K562 (cell line): ENCODE data around the gene THSD8. TPM values are rescaled to one million over a fixed set of nuclear protein-coding genes. Genes with fewer than 3 reads are reported as not detected.

Source experiments
- CCNT2 ChIP-seq: IDR thresholded peaks from 2 replicates; pipeline ENCODE4 v1.6.1; 2011; ENCODE audit warnings: borderline replicate concordance, low read depth, mild to moderate bottlenecking, moderate library complexity, mixed read lengths, low read length; ENCODE audit not compliant: insufficient read length; ENCODE audit errors: extremely low read depth
- HSF4 ChIP-seq: fragments of 250-450 bp; sonication (Bioruptor Pico); IDR thresholded peaks from 2 replicates; pipeline ENCODE4 v2.1.2; 2022; ENCODE audit warnings: mild to moderate bottlenecking, moderate library complexity, borderline replicate concordance
- KAT8 ChIP-seq: fragments of 450-650 bp; IDR thresholded peaks from 2 replicates; pipeline ENCODE4 v1.6.1; 2016; ENCODE audit warnings: low read depth, mild to moderate bottlenecking
- MTA1 ChIP-seq: fragments of 450-650 bp; IDR thresholded peaks from 2 replicates; pipeline ENCODE4 v1.6.1; 2017; ENCODE audit warnings: borderline replicate concordance
- MTA3 ChIP-seq: fragments of 450-650 bp; formaldehyde crosslinking; IDR thresholded peaks from 2 replicates; pipeline ENCODE4 v1.6.1; 2017; ENCODE audit warnings: mild to moderate bottlenecking, borderline replicate concordance
- NRF1 ChIP-seq, 2 experiments: fragments of 450-650 bp; IDR thresholded peaks in 1 of 2; conservative IDR thresholded peaks in 1 of 2; 2 replicates each; pipeline ENCODE4 v1.6.1; 2014; ENCODE audit warnings: mild to moderate bottlenecking in 2 of 2
- POLR2AphosphoS5 ChIP-seq: IDR thresholded peaks from 2 replicates; pipeline ENCODE4 v1.6.1; 2011; ENCODE audit warnings: mild to moderate bottlenecking, low read depth, low read length, moderate library complexity; ENCODE audit not compliant: control insufficient read depth, insufficient read depth
- POLR3A ChIP-seq: IDR thresholded peaks from 2 replicates; pipeline ENCODE4 v1.6.1; 2011; ENCODE audit warnings: borderline replicate concordance, mild to moderate bottlenecking, moderate library complexity; ENCODE audit not compliant: insufficient read length, insufficient read depth; ENCODE audit errors: extremely low read depth
- SIN3B ChIP-seq: fragments of 450-650 bp; IDR thresholded peaks from 2 replicates; pipeline ENCODE4 v1.6.1; 2017; ENCODE audit warnings: low read depth, mild to moderate bottlenecking, moderate library complexity
- TAF9B ChIP-seq: fragments of 450-650 bp; IDR thresholded peaks from 2 replicates; pipeline ENCODE4 v1.6.1; 2018; ENCODE audit warnings: mild to moderate bottlenecking; ENCODE audit not compliant: partially characterized antibody
- TAL1 ChIP-seq: fragments of 450-650 bp; IDR thresholded peaks from 2 replicates; pipeline ENCODE4 v1.6.1; 2016; ENCODE audit warnings: mild to moderate bottlenecking
- TEAD4 ChIP-seq, 2 experiments: sonication (generic) in 1 of 2; formaldehyde crosslinking in 1 of 2; IDR thresholded peaks; 2 replicates each; pipeline versions ENCODE4 v1.6.1 to v1.8.0; 2012 to 2022; ENCODE audit warnings: borderline replicate concordance in 1 of 2, inconsistent platforms in 1 of 2, low read length in 1 of 2, mild to moderate bottlenecking in 1 of 2, missing genetic modification reagents in 1 of 2
- ZFP1 ChIP-seq: fragments of 450-650 bp; formaldehyde crosslinking; IDR thresholded peaks from 2 replicates; pipeline ENCODE4 v1.4.0; 2020; ENCODE audit warnings: mild to moderate bottlenecking, mixed read lengths
- ZNF232 ChIP-seq: sonication (generic); formaldehyde crosslinking; IDR thresholded peaks from 2 replicates; pipeline ENCODE4 v1.8.0; 2022; ENCODE audit warnings: mild to moderate bottlenecking, missing genetic modification reagents
- ZNF431 ChIP-seq: sonication (generic); formaldehyde crosslinking; IDR thresholded peaks from 2 replicates; pipeline ENCODE4 v1.8.0; 2022; ENCODE audit warnings: mild to moderate bottlenecking, missing genetic modification reagents
- ZNF699 ChIP-seq: fragments of 250-450 bp; sonication (Bioruptor Pico); IDR thresholded peaks from 2 replicates; pipeline ENCODE4 v1.8.0; 2021; ENCODE audit warnings: mild to moderate bottlenecking, moderate library complexity; ENCODE audit not compliant: insufficient replicate concordance
- polyA plus RNA-seq, 8 experiments: library from polyadenylated mRNA; depleted of rRNA in 4 of 8; stranded (reverse) in 5 of 8; unstranded in 3 of 8; fragments of >200 nt; fragmentation: Nextera tagmentation in 2 of 8; fragmentation: Illumina TruSeq in 1 of 8; extraction: Ambion mirVana in 2 of 8; extraction: Trizol in 1 of 8; gene quantifications; 2 replicates each; pipeline versions ENCODE4 v1.2.1 to v1.2.3, GENCODE V29; 2011 to 2014; ENCODE audit warnings: inconsistent platforms in 1 of 8, missing spikeins in 1 of 8
- total RNA-seq, 7 experiments: library from RNA; depleted of rRNA in 6 of 7; stranded (reverse); fragments of >200 nt in 6 of 7; fragmentation: Illumina TruSeq in 2 of 7; extraction: Trizol in 2 of 7; gene quantifications; 2 replicates each; pipeline versions ENCODE4 v1.2.1 to v1.2.3, GENCODE V29; 2011 to 2021; ENCODE audit warnings: low replicate concordance in 1 of 7
- TF ChIP-seq, protein P1 (sequence below): fragments of 450-650 bp; formaldehyde crosslinking; IDR thresholded peaks from 2 replicates; pipeline ENCODE4 v1.4.0; 2020; ENCODE audit warnings: mild to moderate bottlenecking, moderate library complexity
- TF ChIP-seq, protein P2 (sequence below), 3 experiments: IDR thresholded peaks in 2 of 3; conservative IDR thresholded peaks in 1 of 3; 2 replicates each; pipeline ENCODE4 v1.5.1; 2011 to 2012; ENCODE audit warnings: low read length in 3 of 3, mild to moderate bottlenecking in 3 of 3, control low read depth in 2 of 3, improper control_type of control experiment in 1 of 3, inconsistent platforms in 1 of 3, low read depth in 1 of 3, mixed read lengths in 1 of 3, moderate library complexity in 1 of 3; ENCODE audit not compliant: insufficient read depth in 2 of 3
- TF ChIP-seq, protein P3 (sequence below): fragments of 450-650 bp; conservative IDR thresholded peaks from 2 replicates; pipeline ENCODE4 v1.6.1; 2016; ENCODE audit warnings: missing genetic modification characterization, low read depth, mild to moderate bottlenecking, control low read depth, missing compliant biosample characterization
- TF ChIP-seq, protein P4 (sequence below): fragments of 250-450 bp; sonication (Bioruptor Pico); IDR thresholded peaks from 2 replicates; pipeline ENCODE4 v1.9.0; 2021; ENCODE audit warnings: mild to moderate bottlenecking, inconsistent platforms

The THSD8 gene
- total and polyA plus RNA-seq, 9 of the 15 experiments (the other 6 are each of a cell fraction or from before 2014, with no cell fraction given): 8.4 to 42.4 (median 19.9) TPM; not detected in 2

DNA sequence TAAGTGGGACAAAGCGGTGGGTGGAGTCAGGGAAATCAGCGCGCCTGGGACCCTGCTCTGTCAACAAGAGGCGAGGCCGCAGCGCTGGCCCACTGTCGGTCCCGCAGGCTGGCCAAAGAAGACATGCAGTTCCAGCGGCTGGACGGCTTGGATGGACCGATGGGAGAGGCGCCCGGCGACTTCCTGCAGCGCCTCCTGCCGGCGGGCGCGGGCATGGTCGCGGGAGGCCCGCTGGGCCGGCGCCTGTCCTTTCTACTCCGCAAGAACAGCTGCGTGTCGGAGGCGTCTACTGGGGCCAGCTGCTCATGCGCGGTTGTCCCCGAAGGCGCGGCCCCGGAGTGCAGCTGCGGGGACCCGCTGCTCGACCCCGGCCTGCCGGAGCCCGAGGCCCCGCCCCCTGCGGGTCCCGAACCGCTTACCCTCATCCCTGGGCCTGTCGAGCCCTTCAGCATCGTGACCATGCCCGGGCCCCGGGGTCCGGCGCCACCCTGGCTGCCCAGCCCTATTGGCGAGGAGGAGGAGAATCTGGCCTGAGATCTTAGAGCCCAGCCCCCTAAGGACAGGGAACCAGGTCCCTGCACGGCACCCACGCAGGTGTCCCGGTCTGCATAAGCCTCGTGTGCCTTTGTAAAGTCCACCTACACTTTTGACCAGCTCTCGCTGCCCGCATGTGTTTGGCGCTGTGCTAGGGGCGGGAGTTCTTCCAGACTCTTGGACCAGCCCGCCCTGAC, 44.2 kb upstream of the THSD8 start (continued):
- TF ChIP-seq TAF9B: no peak
- no peak for TF ChIP-seq ZNF431 (CRISPR knock-in tag)
- no peak for TF ChIP-seq HSF4 (CRISPR knock-in tag)
- TF ChIP-seq, protein P1, sequence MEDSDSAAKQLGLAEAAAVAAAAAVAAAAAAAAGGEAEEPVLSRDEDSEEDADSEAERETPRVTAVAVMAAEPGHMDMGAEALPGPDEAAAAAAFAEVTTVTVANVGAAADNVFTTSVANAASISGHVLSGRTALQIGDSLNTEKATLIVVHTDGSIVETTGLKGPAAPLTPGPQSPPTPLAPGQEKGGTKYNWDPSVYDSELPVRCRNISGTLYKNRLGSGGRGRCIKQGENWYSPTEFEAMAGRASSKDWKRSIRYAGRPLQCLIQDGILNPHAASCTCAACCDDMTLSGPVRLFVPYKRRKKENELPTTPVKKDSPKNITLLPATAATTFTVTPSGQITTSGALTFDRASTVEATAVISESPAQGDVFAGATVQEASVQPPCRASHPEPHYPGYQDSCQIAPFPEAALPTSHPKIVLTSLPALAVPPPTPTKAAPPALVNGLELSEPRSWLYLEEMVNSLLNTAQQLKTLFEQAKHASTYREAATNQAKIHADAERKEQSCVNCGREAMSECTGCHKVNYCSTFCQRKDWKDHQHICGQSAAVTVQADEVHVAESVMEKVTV (CRISPR knock-in tag): no peak
- TF ChIP-seq MTA1: no peak
- TF ChIP-seq SIN3B: no peak
- TF ChIP-seq ZNF699 (CRISPR knock-in tag): no peak
- no peak for TF ChIP-seq ZNF232 (CRISPR knock-in tag)
- TF ChIP-seq, protein P2, sequence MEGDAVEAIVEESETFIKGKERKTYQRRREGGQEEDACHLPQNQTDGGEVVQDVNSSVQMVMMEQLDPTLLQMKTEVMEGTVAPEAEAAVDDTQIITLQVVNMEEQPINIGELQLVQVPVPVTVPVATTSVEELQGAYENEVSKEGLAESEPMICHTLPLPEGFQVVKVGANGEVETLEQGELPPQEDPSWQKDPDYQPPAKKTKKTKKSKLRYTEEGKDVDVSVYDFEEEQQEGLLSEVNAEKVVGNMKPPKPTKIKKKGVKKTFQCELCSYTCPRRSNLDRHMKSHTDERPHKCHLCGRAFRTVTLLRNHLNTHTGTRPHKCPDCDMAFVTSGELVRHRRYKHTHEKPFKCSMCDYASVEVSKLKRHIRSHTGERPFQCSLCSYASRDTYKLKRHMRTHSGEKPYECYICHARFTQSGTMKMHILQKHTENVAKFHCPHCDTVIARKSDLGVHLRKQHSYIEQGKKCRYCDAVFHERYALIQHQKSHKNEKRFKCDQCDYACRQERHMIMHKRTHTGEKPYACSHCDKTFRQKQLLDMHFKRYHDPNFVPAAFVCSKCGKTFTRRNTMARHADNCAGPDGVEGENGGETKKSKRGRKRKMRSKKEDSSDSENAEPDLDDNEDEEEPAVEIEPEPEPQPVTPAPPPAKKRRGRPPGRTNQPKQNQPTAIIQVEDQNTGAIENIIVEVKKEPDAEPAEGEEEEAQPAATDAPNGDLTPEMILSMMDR (IDR thresholded peaks at IDR 0.05 in 2 of 3, conservative IDR thresholded peaks at IDR 0.05 in 1 of 3; ENCODE audit: insufficient read depth in 2 of 3, low read depth in 1 of 3, low read length in 3 of 3): peak; percentile 94 to 97 (median 96)
- no peak for TF ChIP-seq ZFP1 (CRISPR knock-in tag)
- peak; percentile 73 for TF ChIP-seq CCNT2
- TF ChIP-seq TEAD4 (IDR thresholded peaks at IDR 0.05; ENCODE audit: low read length): no peak
- no peak for TF ChIP-seq TEAD4 (CRISPR knock-in tag; IDR thresholded peaks at IDR 0.05; ENCODE audit: borderline replicate concordance)
- peak; percentile 75; the same call in 1 of the 2 replicates for TF ChIP-seq MTA3
- TF ChIP-seq, protein P3, sequence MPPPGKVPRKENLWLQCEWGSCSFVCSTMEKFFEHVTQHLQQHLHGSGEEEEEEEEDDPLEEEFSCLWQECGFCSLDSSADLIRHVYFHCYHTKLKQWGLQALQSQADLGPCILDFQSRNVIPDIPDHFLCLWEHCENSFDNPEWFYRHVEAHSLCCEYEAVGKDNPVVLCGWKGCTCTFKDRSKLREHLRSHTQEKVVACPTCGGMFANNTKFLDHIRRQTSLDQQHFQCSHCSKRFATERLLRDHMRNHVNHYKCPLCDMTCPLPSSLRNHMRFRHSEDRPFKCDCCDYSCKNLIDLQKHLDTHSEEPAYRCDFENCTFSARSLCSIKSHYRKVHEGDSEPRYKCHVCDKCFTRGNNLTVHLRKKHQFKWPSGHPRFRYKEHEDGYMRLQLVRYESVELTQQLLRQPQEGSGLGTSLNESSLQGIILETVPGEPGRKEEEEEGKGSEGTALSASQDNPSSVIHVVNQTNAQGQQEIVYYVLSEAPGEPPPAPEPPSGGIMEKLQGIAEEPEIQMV (tag): no peak
- no peak for TF ChIP-seq POLR2AphosphoS5
- TF ChIP-seq, protein P4, sequence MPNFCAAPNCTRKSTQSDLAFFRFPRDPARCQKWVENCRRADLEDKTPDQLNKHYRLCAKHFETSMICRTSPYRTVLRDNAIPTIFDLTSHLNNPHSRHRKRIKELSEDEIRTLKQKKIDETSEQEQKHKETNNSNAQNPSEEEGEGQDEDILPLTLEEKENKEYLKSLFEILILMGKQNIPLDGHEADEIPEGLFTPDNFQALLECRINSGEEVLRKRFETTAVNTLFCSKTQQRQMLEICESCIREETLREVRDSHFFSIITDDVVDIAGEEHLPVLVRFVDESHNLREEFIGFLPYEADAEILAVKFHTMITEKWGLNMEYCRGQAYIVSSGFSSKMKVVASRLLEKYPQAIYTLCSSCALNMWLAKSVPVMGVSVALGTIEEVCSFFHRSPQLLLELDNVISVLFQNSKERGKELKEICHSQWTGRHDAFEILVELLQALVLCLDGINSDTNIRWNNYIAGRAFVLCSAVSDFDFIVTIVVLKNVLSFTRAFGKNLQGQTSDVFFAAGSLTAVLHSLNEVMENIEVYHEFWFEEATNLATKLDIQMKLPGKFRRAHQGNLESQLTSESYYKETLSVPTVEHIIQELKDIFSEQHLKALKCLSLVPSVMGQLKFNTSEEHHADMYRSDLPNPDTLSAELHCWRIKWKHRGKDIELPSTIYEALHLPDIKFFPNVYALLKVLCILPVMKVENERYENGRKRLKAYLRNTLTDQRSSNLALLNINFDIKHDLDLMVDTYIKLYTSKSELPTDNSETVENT: no peak
- no peak for TF ChIP-seq POLR3A
- no peak for TF ChIP-seq TAL1
- TF ChIP-seq NRF1 (conservative IDR thresholded peaks at IDR 0.05 in 1 of 2, IDR thresholded peaks at IDR 0.05 in 1 of 2): peak; percentile 90 to 92
- TF ChIP-seq KAT8: no peak
